GM12874 (cell line): ENCODE measurements around the gene RANBP3.

ENCODE experiments used
- CTCF ChIP-seq: IDR thresholded peaks from 2 replicates; pipeline ENCODE4 v1.5.1; 2011; ENCODE audit warnings: low read depth, mild to moderate bottlenecking, control low read depth, low read length, moderate library complexity; ENCODE audit not compliant: insufficient read depth

The RANBP3 gene

DNA sequence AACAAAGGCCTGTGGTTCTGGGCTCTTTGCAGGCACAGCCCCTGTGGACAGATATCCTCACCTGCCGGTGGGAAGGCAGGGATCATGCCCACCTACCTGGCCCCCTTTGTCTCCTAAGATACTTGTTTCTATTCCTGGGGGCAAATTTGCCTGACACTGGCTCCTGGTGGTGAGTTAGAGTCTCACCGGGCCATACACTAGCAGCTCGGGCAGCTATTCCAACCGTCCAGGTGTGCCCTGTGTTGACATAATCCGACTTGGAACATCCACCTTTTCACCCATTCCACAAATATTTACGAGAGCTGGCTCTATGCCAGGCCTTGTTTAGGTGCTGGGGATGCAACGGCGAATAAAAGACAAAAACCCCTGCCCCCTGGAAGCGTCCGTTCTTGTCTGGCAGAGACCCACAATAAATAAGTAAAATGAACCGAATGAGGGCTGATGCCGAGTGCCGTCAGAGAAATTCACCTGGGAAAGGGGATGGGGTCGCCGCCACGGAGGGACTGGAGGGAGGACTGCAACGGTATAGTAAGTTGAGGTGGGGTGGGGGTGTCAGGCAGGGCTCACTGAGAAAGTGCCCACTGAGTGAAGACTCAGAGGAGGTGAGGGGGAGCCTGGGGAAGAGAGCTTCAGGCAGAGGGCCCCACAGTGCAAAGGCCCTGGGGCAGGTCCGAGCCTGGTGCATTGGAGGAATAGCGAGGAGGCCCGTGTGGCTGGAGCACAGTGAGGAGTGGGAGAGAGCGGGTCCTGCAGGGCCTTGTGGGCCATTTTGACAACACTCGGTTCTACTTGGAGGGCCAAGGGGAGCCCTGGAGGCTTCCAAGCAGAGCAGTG lies 43.2 kb upstream of the RANBP3 start:
- no peak for TF ChIP-seq CTCF

DNA sequence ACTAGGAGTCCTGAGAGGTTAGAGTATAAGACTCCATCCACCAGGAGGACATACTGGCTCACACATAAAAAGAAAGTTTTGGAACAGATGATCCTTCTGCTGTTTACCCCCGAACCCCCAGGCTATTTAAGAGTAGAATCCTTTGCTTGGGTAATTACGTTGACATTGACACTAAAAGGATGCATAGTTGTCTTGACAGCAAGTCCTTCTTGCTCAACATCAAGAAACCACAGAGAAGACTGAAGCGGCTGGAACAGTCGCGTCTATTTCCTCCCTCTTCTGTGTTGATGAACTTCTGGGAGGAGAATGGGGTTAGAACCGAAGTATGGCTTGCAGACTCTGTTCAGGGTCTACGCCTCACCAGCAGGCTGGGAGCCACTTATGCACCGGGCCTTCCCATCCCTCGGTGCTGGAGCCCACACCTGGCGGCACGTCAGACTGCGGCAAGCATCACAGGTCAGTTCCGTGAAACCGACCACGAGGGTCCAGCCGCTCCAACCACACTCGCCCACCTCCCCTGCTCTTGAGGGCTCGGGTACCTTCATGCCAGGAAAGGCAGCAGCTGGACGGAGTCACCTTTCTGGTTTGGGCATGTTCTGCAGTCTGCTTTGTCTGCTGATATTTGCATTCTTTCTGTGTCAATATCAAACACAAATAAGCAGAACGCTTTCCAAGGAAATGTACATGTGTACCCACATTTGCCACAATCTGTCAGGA lies 42.4 kb upstream of the RANBP3 start:
- no peak for TF ChIP-seq CTCF

DNA sequence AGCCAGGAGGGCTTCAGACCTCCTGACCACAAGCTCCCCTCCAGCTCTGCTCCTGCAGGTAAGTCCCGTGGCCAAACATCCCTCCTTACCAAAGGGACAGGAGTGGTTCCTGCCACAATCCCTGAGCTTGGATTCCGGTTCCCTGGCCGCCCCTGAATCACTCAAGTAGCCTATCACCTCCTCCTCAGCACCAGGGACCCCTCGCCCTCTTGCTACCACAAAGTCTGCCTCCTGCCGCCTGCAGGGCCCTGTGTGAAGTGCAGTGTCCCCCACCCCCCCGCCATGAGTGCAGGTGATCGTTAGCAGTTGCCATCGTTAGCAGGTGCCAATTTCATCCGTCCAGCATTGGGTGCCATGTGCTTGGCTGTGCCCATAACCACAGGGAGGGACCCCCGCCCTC lies 40.8 kb upstream of the RANBP3 start:
- TF ChIP-seq CTCF = peak; percentile 28; the same call in 1 of the 2 replicates

DNA sequence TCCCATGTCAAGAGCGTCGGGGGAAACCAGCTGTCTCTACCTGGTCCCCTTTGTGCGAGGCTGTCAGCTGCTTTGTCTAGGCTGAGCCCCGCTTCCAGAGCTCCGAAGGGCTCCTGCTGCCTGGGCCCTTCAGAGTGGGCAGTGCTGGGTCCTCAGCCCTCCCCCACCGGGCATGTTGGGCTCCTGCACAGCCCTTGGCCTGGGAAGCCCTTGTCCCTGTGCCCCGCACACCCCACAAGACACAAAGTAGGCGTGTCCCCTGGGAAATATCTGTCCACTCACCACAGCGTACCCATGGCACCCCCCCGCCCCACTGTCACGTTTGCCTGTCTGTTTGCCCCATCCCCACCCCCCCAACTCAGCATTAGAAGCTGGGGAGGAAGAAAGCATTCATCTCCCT lies 39.6 kb upstream of the RANBP3 start:
- no peak for TF ChIP-seq CTCF

DNA sequence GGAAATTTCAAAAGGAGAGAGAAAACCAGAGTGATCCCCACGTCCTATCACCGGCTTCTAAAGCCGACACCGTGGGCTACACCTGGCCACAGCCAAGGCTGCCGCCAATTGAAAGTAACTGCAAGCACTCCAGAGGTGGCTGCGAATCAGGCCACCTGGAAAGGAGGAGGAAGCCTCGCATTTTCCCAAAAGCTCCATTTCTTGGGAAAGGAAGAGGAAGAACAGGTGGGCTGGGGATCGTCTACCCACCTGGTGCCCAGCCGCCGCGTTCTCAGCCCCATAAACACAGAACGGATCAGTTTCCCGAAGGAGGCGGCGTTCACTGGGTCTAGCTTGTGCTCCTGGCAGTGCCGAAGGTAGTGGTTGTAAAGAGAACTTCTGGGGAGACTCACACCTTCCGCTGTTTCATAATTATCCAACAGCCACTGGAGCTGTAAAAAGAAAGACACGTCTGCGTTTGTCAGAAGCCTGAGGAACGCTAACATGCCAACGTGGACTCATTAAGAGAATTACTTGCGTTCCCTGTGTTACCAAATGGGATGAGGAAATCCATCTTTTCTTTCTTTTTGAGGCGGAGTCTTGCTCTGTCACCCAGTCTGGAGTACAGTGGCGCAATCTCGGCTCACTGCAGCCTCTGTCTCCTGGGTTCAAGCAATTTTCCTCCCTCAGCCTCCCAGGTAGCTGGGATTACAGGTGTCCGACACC lies 38.1 kb upstream of the RANBP3 start:
- TF ChIP-seq CTCF = no peak

DNA sequence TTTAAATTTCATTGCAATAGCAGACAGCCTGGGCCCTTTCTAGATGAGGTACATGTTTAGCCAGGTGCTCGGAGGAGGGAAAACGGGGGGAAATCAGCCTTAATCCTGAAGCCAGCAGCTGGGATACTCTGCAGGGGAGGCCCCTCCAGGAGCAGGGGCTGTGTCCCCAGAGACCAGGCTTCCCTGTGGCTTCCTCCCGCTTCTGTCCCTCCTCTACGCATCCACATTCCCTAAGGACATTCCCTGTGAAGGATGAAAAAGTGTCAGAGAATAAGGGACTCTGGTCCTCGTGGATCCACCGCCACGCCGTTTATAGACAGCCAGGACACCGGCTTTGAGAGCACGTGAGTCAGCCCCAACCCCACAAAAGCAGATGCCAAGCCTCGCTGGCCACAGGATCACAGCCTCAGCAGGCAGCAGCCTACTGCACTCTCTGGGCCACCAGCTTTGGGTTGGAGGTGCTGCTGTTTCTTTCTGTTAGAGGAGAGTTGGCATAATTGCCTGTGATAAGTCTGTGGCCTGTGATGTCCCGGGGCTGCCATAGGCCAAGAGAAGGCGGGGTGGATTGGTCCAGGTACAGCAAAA lies 36.7 kb upstream of the RANBP3 start:
- no peak for TF ChIP-seq CTCF
